HG02973 (cell line): ENCODE data around the gene C12orf42.
A peak's percentile ranks its signal among the peaks of the same experiment; 100 is the strongest.
"Not testable (repeated sequence)": the region's sequence is repeated elsewhere in the genome, so short reads cannot be mapped to it uniquely, and the experiment has no call there.

Experiments used
- ATAC-seq: cut with Tn5 transposase; IDR thresholded peaks from one replicate; pipeline ENCODE4 v1.9.1; 2021; ENCODE audit warnings: moderate library complexity; ENCODE audit not compliant: unreplicated experiment

C12orf42 gene

GRCh38 chr12:103425674-103426073, 70.1 kb downstream of the C12orf42 start:
- not testable (repeated sequence) for ATAC-seq

- ATAC-seq, result not testable (repeated sequence)
Measured at GRCh38 chr12:103424849-103425586, 70.8 kb downstream of the C12orf42 start.

GRCh38 chr12:103423516-103423910, 72.3 kb downstream of the C12orf42 start:
- ATAC-seq, result no peak

GRCh38 chr12:103422746-103423515, 72.8 kb downstream of the C12orf42 start:
- no peak for ATAC-seq

GRCh38 chr12:103422328-103422727, 73.4 kb downstream of the C12orf42 start:
- ATAC-seq, result no peak

GRCh38 chr12:103421402-103421801, 74.4 kb downstream of the C12orf42 start:
- ATAC-seq, result no peak

- ATAC-seq, result no peak
Measured at GRCh38 chr12:103415681-103416080, 80.1 kb downstream of the C12orf42 start.

GRCh38 chr12:103401421-103401820, 94.3 kb downstream of the C12orf42 start:
- no peak for ATAC-seq

GRCh38 chr12:103399986-103400385, 95.8 kb downstream of the C12orf42 start:
- ATAC-seq, result no peak

- ATAC-seq, result no peak
Measured at GRCh38 chr12:103397536-103397935, 98.2 kb downstream of the C12orf42 start.

GRCh38 chr12:103392722-103393121, 103.0 kb downstream of the C12orf42 start:
- ATAC-seq, result peak; percentile 87

GRCh38 chr12:103391103-103391502, 104.7 kb downstream of the C12orf42 start:
- ATAC-seq, result no peak

- ATAC-seq, result no peak
Measured at GRCh38 chr12:103387385-103387784, 108.4 kb downstream of the C12orf42 start.

GRCh38 chr12:103386451-103386850, 109.3 kb downstream of the C12orf42 start:
- no peak for ATAC-seq

GRCh38 chr12:103382736-103383346, 112.9 kb downstream of the C12orf42 start:
- no peak for ATAC-seq

- ATAC-seq, result no peak
Measured at GRCh38 chr12:103382119-103382518, 113.6 kb downstream of the C12orf42 start.

- no peak for ATAC-seq
Measured at GRCh38 chr12:103379670-103380069, 116.1 kb downstream of the C12orf42 start.

- ATAC-seq, result no peak
Measured at GRCh38 chr12:103373088-103373523, 122.7 kb downstream of the C12orf42 start.

- peak; percentile 75 for ATAC-seq
Measured at GRCh38 chr12:103369929-103370328, 125.8 kb downstream of the C12orf42 start.

GRCh38 chr12:103368167-103368566, 127.6 kb downstream of the C12orf42 start:
- no peak for ATAC-seq

- ATAC-seq, result no peak
Measured at GRCh38 chr12:103354403-103354802, 141.4 kb downstream of the C12orf42 start.

GRCh38 chr12:103353913-103354312, 141.9 kb downstream of the C12orf42 start:
- no peak for ATAC-seq
